Endometrium (tissue), 2 donors: ENCODE results near the gene LRGUK.

Experiments used
- FAIRE-seq: peaks from 2 replicates; lab custom pipeline; 2012; peaks lifted over from hg19 to GRCh38; lab: Jason Lieb, UNC
- donor health status: control.
- donor health status: control.

The LRGUK gene

GRCh38 chr7:134126146-134126545 lies 994 bp upstream of the LRGUK start:
- no peak for FAIRE-seq

- FAIRE-seq, result no peak
Measured at GRCh38 chr7:134126596-134126965, 559 bp upstream of the LRGUK start.

- FAIRE-seq, result no peak
Measured at GRCh38 chr7:134128829-134129228, 1.7 kb downstream of the LRGUK start.

GRCh38 chr7:134129856-134130523 lies 2.9 kb downstream of the LRGUK start:
- FAIRE-seq, result no peak

- no peak for FAIRE-seq
Measured at GRCh38 chr7:134134004-134134403, 6.9 kb downstream of the LRGUK start.

GRCh38 chr7:134140889-134141867 lies 14.0 kb downstream of the LRGUK start:
- FAIRE-seq, result no peak

- FAIRE-seq, result no peak
Measured at GRCh38 chr7:134141868-134142264, 14.7 kb downstream of the LRGUK start.

- FAIRE-seq, result no peak
Measured at GRCh38 chr7:134153493-134154136, 26.5 kb downstream of the LRGUK start.

- no peak for FAIRE-seq
Measured at GRCh38 chr7:134154581-134155130, 27.5 kb downstream of the LRGUK start.

GRCh38 chr7:134155206-134155605 lies 28.1 kb downstream of the LRGUK start:
- FAIRE-seq, result no peak

- FAIRE-seq, result no peak
Measured at GRCh38 chr7:134155871-134156270, 28.7 kb downstream of the LRGUK start.

- FAIRE-seq, result no peak
Measured at GRCh38 chr7:134165252-134165651, 38.1 kb downstream of the LRGUK start.

- no peak for FAIRE-seq
Measured at GRCh38 chr7:134167250-134167649, 40.1 kb downstream of the LRGUK start.

GRCh38 chr7:134167841-134168240 lies 40.7 kb downstream of the LRGUK start:
- no peak for FAIRE-seq

- FAIRE-seq, result no peak
Measured at GRCh38 chr7:134174795-134175261, 47.7 kb downstream of the LRGUK start.

- FAIRE-seq, result no peak
Measured at GRCh38 chr7:134175334-134176036, 48.3 kb downstream of the LRGUK start.

GRCh38 chr7:134176037-134176350 lies 48.9 kb downstream of the LRGUK start:
- no peak for FAIRE-seq

- no peak for FAIRE-seq
Measured at GRCh38 chr7:134179036-134180011, 52.2 kb downstream of the LRGUK start.

GRCh38 chr7:134180376-134180775 lies 53.2 kb downstream of the LRGUK start:
- no peak for FAIRE-seq

- no peak for FAIRE-seq
Measured at GRCh38 chr7:134182078-134182477, 54.9 kb downstream of the LRGUK start.

- FAIRE-seq, result no peak
Measured at GRCh38 chr7:134184767-134185166, 57.6 kb downstream of the LRGUK start.
